ENCODE measurements around the gene INHBB. TPM values are rescaled to one million over a fixed set of nuclear protein-coding genes. Genes with fewer than 3 reads are reported as not detected.

Gene INHBB
- total RNA-seq, 2 experiments from 2014 or later: not detected

- Mint-ChIP-seq H3K4me1 (ENCODE audit: low read depth) (no peaks in the 10 kb centered on the region), H3K27ac (no peak overlapping the region), H3K4me3 (no peak overlapping the region), H3K9me3 (no peaks in the 10 kb centered on the region), H3K36me3 (ENCODE audit: low read depth) (no peaks in the 10 kb centered on the region), H3K27me3 (peaks cover 13% of the 10 kb centered on the region)
- Histone ChIP-seq H3K27me3 (ENCODE audit: control insufficient read depth in 1 of 2, insufficient read depth in 2 of 2, low read length in 2 of 2) (peaks cover 0 to 6% of the 10 kb centered on the region in 2 experiments), H3K4me1 (ENCODE audit: insufficient read depth, low read length) (no peaks in the 10 kb centered on the region), H3K4me3 (ENCODE audit: low read length) (no peak overlapping the region), H3K9me3 (ENCODE audit: control insufficient read depth in 1 of 2, insufficient read depth in 1 of 2, low read length in 2 of 2) (peaks cover 0 to 5% of the 10 kb centered on the region in 2 experiments), H3K36me3 (ENCODE audit: insufficient read depth, low read length) (no peaks in the 10 kb centered on the region), H3K27ac (ENCODE audit: low read depth in 1 of 2, low read length in 2 of 2) (no peak overlapping the region)
- DNase-seq: no peak
- TF ChIP-seq CTCF (IDR thresholded peaks at IDR 0.05): no peak
- ATAC-seq (ENCODE audit: poor library complexity): no peak
- POLR2A ChIA-PET: no interaction called here
- intact Hi-C loops (cut with DNase I, micrococcal nuclease): no loop called here
- CTCF ChIA-PET: no interaction called here
Measured at GRCh38 chr2:120376101-120376500, 30.2 kb downstream of the INHBB start.

DNA sequence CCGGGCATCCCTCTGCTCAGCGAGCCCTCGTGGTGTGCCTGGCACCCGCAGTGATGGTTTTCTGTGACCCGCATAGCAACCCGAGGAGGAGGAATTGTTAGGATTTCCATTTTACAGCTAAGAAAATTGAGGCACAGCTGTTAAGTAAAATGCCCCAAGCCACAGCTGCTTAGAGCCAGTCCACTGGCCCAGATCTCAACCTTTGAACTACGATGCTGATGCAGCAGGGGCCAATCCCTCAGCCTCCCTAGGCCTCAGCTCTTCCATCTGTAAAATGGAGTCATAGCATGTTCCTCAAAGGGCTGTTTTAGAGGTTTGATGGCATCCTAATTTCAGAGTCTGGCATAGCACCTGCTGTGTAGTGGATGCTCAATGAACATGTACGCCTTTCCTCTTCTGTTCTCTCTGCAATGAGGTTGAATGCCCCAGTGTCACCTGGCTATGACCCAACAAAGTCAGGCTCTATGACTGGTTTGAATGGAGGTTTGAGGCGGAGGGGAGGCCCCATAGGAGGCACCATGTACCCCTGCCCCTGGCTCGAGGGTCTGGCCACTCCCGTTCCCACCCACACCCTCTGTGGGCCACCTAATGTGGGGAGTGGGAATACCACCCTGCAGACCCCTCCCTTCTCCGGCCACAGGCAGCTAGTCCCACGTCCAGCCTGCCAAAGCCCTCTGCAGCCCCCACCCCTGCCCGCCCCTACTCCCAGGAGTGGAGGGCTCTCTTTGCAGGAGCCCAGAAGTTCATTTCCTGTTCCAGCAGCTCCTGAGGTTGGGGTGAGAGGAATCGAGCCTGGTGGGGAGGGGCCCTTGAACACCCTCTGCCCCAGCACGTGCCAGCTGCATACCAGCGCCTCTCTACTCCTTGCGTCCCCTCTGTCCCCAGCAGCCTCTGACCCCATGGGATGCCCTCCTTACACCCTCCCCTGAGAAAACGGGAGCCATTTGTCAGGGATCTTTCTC is 31.0 kb downstream of the INHBB start:
- Histone ChIP-seq H3K4me1 (ENCODE audit: insufficient read depth, low read length) (no peaks in the 10 kb centered on the region), H3K27me3 (ENCODE audit: control insufficient read depth in 1 of 2, insufficient read depth in 2 of 2, low read length in 2 of 2) (peaks cover 0 to 2% of the 10 kb centered on the region in 2 experiments), H3K9me3 (ENCODE audit: control insufficient read depth in 1 of 2, insufficient read depth in 1 of 2, low read length in 2 of 2) (peaks cover 0 to 2% of the 10 kb centered on the region in 2 experiments), H3K36me3 (ENCODE audit: insufficient read depth, low read length) (no peaks in the 10 kb centered on the region), H3K4me3 (ENCODE audit: low read length) (no peak overlapping the region), H3K27ac (ENCODE audit: low read depth in 1 of 2, low read length in 2 of 2) (no peak overlapping the region)
- intact Hi-C loops (cut with DNase I, micrococcal nuclease): no loop called here
- ChIA-PET POLR2A (no interaction called here), CTCF (no interaction called here)
- Mint-ChIP-seq H3K36me3 (ENCODE audit: low read depth) (no peaks in the 10 kb centered on the region), H3K4me3 (no peak overlapping the region), H3K4me1 (ENCODE audit: low read depth) (no peaks in the 10 kb centered on the region), H3K27ac (no peak overlapping the region), H3K9me3 (no peaks in the 10 kb centered on the region), H3K27me3 (peaks cover 13% of the 10 kb centered on the region)
- no peak for ATAC-seq (ENCODE audit: poor library complexity)
- DNase-seq: no peak
- TF ChIP-seq CTCF (IDR thresholded peaks at IDR 0.05): no peak

DNA sequence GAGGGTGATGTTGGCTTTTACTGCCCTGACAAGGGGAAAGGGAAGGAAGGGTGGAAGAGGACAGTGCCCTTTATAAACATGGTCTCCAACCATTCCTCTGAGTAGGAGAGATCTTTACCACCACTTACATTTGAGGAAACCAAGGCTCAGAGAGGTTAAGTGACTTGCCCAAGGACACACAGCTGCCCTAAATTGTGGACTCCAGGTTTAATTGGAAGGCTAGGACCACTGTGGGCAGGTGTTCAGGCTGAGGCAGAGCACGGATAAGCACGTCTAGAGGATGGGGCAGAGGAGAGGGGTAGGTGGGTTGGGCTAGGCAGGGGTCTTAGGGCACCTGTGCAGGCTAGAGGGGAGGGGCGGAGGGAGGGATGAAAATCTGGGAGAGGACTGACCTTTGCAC is 32.7 kb downstream of the INHBB start:
- TF ChIP-seq CTCF (IDR thresholded peaks at IDR 0.05): no peak
- H3K9me3 Mint-ChIP-seq: no peaks in the 10 kb centered on the region
- H3K4me3 ChIP-seq (ENCODE audit: low read length): no peak overlapping the region

More for the DNA sequence above, 32.7 kb downstream of the INHBB start:
- H3K27ac ChIP-seq (ENCODE audit: low read depth in 1 of 2, low read length in 2 of 2): no peak overlapping the region
- Mint-ChIP-seq H3K27me3 (peaks cover 13% of the 10 kb centered on the region), H3K4me1 (ENCODE audit: low read depth) (no peaks in the 10 kb centered on the region), H3K36me3 (ENCODE audit: low read depth) (no peaks in the 10 kb centered on the region), H3K27ac (no peak overlapping the region), H3K4me3 (no peak overlapping the region)
- POLR2A ChIA-PET: no interaction called here
- CTCF ChIA-PET: no interaction called here
- no peaks in the 10 kb centered on the region for H3K9me3 ChIP-seq (ENCODE audit: control insufficient read depth in 1 of 2, insufficient read depth in 1 of 2, low read length in 2 of 2)
- H3K4me1 ChIP-seq (ENCODE audit: insufficient read depth, low read length): no peaks in the 10 kb centered on the region
- DNase-seq (no peak), ATAC-seq (ENCODE audit: poor library complexity) (no peak)
- H3K36me3 ChIP-seq (ENCODE audit: insufficient read depth, low read length): no peaks in the 10 kb centered on the region
- intact Hi-C loops (cut with DNase I, micrococcal nuclease): no loop called here
- H3K27me3 ChIP-seq (ENCODE audit: control insufficient read depth in 1 of 2, insufficient read depth in 2 of 2, low read length in 2 of 2): peaks cover 0 to 2% of the 10 kb centered on the region in 2 experiments
